Activated CD4-positive, CD25-positive, alpha-beta regulatory T cell treated with anti-CD3 and anti-CD28 coated beads, Interleukin-2, amount 50 U/mL, for 72 hours (primary cell): Measurements from ENCODE around the gene COL15A1.
"Not testable (repeated sequence)": the region's sequence is repeated elsewhere in the genome, so short reads cannot be mapped to it uniquely, and the experiment has no call there.

Source experiments
- DNase-seq: peaks from one replicate; pipeline ENCODE4 v3.0.0; 2021

Gene COL15A1

DNA sequence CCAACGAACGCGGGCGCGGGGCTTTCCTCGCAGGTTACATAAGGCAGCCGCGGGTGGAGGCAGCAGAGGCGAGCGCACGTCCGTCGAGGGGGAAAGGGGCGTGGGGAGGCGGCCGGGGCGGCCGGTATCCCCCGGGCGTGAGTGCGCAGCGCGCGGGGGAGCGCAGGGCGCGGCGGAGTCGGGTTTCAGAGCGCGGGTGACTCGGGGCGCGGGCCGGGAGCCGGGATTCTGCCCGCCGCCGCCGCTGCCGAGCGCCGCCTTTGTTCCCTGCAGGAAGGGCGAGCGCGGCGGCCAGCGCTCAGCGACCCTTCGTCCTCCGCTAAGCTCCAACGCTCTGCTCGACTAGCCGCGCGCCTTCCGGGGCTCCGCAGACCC lies at the start of gene COL15A1:
Gene COL15A1, plus strand, starts transcription at position 226 of the 375 bp plus-strand sequence. CDS start 155 bp downstream, outside the sequence.
- DNase-seq = no peak

DNA sequence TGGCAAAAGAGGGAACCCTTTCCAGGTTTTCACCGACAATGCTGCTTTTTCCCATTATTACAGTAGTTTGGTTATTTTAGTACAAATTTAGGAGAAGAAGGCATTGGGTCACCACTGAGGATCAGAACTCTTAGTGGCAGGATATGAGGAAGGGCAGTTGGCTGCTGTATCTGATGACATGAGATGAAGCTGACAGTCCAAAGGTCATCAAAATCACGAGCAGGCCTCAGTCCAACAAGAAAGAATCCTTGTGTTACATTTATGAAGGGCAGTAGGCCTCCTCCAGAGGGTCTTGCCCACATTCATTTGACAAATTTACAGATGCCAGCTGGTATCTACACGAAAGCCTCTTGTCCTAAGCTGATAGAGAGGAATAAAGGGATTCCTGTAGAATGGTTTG lies 49.5 kb upstream of the COL15A1 start:
- no peak for DNase-seq

DNA sequence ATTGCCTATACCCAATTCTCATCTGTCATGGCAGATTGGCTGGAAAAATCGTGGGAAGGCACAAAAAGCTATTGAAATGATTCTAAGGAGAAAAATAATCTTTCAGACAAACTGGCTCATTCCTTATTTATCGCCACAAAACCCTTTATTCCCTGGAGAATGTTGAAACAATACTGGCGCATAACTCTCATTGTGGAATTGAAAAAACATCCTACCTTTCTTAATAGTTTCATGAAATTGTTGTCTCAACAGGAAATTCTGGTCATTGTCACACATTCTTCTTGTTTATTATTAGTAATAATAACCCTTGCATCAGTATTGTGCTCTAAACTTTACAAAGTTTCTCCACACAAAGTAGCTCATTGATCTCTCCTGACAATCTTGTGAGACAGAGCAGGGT lies 48.9 kb upstream of the COL15A1 start:
- no peak for DNase-seq

DNA sequence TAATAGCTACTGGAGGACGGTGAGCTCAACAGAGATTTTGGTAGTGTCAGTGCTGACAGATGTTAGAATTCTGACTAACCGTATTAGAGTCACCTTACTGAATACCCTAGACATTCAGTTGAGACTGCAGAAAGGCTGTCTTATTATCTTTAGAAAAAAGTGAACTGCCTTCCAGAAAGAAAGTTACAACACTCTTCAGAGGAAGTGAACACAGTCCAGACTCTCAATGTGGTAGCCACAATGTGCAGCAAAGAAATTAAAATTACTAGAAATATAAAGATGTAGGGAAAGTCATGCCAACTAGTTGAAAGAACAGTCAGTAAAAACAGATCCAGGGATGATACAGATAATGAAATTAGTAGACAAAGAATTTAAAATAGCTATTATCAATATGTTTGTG lies 47.1 kb upstream of the COL15A1 start:
- DNase-seq = no peak

DNA sequence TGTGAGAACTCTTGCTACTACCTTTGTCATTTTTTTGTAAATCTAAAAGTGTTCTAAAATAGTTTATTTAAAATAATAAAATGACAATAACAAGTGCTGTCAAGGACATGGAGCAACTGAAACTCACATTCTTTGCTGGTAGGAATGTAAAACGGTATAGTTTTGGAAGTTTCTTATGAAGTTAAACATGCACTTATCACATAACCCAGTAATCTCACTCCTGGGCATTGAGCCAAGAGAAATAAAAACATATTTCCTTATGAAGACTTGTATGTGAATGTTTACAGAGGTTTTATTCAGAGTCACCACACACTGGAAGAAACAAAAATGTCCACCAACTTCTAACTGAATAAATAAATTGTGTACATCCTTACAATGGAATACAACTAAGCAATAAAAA lies 46.0 kb upstream of the COL15A1 start:
- DNase-seq = no peak

DNA sequence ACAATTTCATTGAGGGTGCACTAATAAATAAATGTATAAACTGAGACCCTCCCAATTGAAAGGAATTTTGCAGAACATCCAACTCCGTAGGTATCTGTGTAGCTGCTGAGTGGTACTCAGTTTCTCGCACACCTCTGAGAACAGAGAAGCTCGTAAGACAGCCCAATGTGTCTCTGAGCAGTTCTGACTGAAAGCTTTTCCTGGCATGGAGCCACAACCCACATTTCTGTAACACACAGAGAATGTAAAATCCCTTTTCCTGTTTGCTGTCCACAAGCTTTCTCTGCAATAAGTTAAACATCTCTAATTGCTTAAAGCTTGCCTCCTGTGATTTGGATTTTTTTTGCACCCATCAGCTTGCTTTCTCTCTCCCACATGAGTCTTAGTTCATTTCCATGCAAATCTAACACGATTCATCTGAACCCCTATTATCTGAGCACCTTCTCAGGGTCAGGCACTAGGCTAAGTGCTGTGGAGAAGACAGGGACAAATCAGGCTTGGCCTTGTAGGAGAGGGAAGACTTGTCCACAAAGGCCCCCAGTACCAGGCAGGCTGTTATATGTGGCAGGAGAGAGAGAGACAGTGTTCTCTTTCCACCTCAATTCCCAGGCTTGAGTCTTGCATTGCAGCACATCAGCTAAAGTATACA lies 44.2 kb upstream of the COL15A1 start:
- no peak for DNase-seq

DNA sequence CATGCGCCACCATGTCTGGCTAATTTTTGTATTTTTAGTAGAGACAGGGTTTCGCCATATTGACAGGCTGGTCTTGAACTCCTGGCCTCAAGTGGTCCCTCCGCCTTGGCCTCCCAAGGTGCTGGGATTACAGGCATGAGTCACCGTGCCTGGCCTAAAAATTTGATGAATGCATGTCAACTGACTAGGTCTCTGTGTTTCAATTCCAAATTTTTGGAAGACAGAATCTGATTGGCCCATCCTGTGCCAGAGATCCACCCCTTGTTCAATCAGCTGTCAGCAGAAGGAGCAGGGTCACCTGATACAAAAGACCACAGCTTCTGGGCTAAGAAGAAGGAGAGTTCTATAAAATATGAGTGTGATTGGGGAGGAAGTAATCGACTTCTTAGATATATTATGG lies 43.5 kb upstream of the COL15A1 start:
- no peak for DNase-seq

DNA sequence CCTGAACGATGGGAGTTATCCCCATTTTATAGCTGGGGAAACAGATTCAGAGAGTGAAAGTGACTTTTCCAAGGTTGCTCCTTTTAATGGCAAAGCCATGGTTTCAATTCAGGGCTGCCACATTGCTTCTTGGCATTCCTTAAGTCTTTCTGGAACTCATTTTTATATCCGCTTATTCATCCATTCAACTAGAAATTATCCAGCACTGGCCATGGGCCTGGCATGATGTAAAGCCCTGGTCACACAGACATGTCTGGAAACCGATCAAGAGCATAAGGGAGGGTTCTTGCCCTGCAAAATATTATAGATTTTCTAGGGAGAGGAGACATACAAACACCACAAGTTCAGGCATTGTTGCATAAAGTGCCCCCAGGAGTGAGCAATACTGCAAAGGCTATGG lies 43.0 kb upstream of the COL15A1 start:
- no peak for DNase-seq

DNA sequence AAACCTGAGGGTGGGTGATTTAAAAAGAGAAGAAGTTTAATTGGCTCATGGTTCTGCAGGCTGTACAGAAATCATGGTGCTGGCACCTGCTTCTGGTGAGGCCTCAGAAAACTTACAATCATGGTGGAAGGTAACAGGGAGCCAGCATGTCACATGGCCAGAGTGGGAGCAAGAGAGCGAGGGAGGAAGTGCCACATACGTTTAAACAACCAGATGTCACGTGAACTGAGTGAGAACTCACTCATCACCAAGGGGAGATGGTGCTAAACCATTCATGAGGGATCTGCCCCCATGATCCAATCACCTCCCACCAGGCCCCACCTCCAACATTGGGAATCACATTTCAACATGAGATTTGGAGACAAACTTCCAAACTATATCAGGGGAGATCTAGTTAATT lies 41.9 kb upstream of the COL15A1 start:
- not testable (repeated sequence) for DNase-seq

DNA sequence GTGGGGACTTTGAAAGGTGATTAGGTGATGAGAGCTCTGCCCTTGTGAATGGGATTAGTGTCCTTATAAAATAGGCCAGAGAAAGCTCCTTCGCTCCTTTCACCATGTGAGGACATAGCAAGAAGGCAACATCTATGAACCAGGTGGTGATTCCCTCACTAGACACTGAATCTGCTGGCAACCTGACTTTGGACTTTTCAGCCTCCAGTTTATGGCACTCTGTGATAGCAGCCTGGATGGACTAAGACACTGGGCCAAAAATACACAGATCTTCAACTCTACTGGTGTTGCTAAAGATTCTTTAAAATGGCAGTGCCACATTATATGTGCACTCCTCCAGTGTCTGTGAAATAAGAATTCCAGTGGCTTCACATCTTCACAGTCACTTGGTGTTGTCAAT lies 41.2 kb upstream of the COL15A1 start:
- no peak for DNase-seq

DNA sequence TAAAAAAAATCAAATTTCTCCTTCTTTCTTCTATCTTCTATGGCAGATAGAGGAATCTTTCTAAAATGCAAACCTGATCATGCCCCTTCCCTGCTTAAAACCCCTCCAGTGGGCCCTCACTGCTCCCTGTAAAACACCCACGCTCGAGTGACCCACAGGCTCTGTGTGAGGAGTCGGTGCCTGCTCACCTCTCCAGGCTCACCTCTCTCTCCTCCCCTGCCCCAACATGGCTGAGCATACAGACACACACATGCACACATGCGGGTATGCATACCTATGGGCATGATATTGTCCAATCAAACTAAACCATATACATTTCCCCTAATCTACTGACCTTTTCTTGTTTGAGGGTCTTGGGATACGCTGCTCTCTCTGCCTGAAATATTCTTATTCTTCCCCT lies 40.8 kb upstream of the COL15A1 start:
- no peak for DNase-seq

DNA sequence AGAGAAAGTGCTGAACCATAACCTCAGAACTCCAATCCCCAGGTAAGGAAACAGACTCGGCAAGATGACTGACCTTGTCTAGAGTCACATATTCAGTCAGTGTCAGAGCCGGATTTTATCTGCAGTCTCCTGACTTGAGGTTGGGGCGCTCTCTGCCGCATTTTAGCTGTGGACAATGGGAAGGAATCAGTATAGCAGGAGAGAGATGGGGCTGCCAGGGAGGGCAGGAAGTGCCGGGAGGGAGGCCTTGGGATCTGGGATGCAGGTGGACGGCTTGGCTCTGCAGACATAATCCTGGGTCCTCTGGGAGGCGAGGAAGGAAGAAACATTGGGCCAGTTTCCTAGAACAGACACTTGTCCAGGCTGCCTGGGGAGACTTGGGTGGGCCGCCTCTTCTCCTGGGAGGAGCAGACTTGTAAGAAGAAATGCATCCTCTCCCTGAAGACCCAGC lies 39.7 kb upstream of the COL15A1 start:
- no peak for DNase-seq

DNA sequence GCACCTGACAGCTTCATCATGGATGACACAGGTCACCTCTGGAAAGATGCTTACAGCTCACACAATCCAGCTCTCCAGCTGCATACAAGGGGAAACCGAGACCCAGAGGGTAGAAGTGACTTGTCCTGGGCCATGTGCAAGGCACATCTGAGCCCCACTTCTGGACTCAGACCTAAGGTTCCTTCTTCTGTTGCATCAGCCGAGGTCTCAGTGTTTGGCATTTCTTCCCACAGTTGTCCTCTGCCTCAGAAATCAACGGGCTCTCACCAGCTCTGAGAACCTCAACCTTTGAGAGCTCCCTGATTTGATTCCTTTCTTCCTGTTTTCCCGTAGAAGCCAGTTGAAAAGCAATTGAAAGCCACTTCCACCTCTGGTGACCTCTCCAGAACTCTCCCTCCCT lies 38.7 kb upstream of the COL15A1 start:
- no peak for DNase-seq

DNA sequence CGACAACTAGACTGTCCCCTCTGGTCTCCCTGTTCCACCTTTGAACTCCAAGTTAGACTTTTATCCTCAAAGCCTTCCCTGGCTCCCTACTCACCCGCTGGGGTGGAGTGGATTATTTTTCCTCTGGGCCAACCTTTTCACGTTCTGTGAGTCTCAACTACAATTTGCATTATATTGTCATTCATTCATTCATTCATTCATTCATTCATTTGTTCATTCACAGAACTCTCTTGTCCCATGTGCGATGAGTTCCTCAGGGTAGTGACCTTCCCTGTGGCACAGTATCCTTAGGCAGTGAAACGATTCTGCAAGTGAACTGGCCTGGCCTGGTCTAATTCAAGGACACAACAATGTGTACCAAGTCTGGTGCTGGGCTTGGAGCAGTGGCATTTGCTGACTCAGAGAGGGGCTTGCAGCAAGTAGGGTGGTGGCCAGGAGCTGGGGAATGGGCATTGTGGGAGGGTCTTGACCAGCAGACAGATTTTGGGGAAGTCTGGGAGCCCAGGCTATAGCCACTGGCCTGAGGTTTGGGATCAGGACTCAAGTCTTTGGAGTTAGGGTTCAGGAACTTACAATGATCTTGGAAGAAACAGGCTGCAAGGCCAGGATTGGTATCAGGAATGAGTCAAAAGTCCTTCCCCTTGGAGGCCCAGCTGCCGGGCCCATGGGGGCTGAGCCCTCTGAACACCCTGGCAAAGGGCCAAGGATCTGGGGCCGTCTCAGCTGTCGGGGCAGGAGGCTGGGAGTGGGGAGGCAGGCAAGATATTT lies 37.2 kb upstream of the COL15A1 start:
- DNase-seq = no peak

DNA sequence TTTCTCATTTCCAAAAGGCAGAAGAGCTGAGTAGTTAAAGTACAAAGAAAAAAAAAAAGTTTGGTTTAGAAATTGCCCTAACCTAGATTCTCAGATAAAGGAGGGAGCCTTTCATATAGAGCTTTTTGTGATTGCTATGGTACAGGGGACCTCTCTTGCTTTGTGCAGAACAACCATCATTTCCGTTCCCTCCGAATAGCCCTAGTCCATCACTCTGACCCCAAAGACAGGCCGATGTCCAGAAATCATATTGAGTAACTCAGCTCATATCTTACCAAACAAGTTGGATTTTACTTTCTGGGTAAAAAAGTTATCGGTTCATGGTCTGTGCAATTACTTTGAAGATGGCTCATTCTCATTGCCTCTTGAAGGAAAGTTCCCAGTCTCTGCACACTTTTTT lies 36.7 kb upstream of the COL15A1 start:
- no peak for DNase-seq

DNA sequence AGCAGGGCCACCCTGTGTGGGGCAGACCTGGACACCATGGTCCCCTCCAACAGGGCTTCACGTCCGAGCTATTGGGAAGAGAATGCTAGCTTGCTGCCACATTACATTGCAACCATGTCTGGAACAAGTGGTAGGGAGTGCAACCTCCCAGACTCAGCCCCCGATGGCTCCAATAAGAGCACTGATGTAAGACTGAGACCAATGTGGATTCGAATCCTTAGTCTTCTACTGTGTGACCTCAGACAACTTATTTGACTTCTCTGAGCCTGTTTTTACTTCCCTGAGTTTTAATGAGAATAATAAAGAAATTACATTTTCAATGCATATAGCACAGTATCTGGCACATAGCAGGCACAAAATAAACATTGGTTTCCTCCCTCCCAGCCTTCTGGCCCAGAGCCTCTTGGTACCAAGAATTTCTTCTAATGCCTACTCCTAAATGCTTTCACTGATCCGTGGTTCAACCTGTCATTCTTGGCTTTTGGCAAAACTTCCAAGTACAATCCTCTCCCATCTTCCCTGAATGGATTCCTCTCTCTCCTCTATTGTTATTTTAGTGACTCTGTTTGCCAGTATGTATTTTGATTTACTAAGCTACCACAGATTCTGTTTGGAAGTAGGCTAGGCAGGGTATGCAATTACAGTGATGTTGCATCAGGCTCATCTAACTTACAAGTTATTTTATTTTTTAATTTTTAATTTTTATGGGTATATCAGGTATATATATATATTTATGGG lies 34.6 kb upstream of the COL15A1 start:
- no peak for DNase-seq

DNA sequence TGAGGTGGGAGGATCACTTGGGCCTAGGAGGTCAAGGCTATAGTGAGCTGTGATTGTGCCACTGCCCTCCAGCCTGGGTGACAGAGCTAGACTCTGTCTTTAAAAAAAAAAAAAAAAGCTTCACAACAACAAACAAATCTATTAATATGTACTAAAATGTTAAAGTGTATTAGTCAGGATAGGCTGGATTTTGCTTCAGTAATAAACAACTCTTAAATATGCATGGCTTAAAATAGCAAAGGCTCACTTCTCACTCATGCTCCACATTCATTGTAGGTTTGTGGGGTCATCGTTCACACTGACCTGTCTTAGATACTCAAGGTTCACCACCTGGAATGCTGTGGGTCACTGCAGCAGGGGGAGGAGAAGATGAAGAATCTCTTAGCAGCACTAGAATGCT lies 33.8 kb upstream of the COL15A1 start:
- DNase-seq = no peak

DNA sequence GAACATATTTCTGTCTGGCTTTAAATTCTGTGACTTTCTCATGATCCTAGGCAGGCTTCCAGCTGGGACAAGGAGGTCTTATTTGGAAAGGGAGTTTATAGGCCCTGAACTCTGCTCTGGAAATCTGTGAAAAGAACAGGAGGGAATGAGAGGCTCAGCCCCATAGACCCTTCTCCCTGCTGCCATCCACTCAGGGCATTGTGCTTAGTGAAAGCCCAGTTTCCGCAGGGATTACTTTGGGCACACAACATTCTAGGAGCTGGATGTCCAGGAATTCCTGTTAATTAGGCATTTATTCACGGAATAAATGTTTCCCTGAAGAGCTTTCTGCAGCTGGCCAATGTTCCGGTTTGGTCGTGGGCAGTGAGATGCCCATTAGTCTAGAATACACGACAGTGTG lies 32.7 kb upstream of the COL15A1 start:
- no peak for DNase-seq

DNA sequence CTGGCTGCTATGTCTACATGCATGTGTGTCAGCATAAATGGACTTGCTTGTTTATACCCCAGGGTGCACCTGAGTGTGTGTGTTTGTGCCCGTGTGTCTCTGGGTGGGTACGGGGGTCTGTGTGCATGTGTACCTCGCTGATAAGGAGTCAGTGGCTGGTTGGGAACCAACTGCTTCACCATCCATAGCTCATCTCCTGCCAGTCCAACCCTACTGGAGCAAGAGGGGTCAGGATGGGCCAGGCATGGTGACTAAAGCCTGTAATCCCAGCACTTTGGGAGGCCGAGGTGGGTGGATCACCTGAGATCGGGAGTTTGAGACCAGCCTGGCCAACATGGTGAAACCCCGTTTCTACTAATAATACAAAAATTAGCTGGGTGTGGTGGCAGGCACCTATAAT lies 32.0 kb upstream of the COL15A1 start:
- DNase-seq = not testable (repeated sequence)

DNA sequence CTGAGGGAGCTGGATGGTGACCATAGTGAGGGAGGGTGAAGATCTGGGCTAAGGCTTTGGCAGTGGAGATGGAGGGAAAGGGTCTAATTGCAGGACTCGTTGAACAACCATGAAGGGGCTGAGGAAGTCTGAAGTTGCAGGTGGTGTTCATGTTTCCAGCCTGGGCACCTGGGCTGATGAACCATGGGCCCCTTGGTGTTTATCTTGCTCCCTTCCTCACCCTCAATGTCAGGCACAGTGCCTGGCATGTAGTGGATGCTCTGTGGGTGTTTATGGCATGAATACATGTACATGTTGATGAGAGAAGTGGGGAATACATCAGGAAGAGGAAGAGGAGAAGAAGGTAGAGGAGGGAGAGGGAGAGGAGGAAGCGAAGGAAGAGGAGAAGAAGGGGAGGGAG lies 31.3 kb upstream of the COL15A1 start:
- DNase-seq = no peak

DNA sequence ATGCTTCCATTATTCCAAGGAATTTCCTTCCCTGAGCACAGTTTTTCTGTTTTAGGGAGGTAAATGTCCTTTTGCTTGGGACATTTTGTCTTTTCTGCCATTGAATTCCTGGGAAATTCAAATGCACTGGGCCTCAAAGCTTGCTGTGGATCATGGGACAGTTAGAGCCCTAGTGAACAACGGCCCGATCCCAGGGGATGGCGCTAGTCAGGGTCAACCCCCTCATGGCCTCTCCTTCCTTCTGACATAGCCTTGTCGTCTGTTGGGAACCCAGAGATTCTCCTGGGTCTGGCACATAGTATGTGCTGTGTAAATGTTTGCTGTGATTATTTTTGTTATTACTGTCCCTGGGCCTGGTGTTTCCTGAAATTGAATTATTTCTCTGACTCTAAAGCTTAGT lies 30.7 kb upstream of the COL15A1 start:
- no peak for DNase-seq

DNA sequence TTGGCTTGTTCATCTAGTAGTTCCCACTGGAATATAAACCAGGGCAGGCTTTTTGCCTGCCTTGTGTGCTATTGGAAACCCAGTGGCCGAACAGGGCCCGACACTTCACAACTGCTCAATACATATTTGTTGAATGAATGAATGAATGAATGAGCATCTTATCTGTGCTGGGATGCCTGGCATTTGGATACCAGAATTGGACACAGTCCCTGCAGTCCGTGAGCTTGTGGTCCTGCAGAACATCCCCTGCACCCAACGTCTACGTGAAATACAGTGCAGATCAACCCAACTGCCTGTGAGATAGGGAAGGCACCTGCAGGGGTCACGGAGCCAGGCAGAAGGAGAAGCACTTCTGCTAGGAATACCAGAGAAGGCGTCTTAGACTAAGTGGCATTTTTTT lies 30.0 kb upstream of the COL15A1 start:
- no peak for DNase-seq

DNA sequence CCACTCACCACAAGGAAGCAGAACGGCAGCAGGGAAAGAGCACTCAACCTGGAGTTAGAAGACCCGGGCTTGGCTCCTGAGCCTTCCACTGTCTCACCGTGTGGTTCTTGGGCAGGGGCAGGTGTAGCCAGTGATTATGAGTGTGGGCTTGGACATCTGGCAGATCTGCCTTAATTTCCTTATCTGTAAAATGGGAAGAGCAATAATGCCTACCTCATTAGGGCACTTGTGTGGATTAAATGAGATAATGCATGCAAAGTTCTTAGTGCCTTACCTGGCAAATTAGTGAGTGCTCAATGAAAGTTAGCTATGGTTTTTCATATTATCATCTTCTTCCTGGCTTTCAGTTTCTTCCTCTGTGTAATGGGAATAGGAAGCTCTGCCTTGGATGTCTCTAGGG lies 28.1 kb upstream of the COL15A1 start:
- no peak for DNase-seq

DNA sequence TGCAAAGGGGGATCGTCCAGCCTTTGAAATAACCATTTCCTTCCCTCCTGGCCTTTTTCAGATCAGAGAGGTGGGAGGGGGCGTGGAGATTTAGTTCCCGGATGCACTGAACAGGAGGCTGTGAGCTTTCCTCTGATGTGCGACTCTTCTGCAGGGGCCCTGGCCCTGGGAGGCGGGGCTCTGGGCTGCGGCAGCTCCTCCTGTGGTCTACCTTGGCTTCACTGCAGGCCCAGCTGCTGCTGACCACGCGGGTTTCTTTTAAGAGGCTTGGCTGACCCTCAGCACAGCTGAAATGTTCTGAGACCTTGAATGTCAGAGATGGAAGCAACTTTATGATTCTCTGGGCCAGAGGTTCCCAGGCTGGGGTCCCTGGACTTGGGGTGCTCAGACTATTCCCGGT lies 27.0 kb upstream of the COL15A1 start:
- DNase-seq = no peak
